Measurements from ENCODE around the gene IP6K1.

- TF ChIP-seq CTCF (conservative IDR thresholded peaks at IDR 0.05; ENCODE audit: low read length) (no peak), EZH2phosphoT487 (IDR thresholded peaks at IDR 0.05; ENCODE audit: borderline replicate concordance) (no peak)
These were observed 70.2 kb downstream of the IP6K1 start for GRCh38 chr3:49716169-49716568.

Measured in Loucy (cell line).